K562 (cell line): ENCODE measurements around the gene SLC13A1. TPM values are rescaled to one million over a fixed set of nuclear protein-coding genes. Genes with fewer than 3 reads are reported as not detected.

Experiments
- ATAC-seq: fragments of 200-7000 bp; cut with Tn5 transposase; 3 replicates; pipeline ENCODE4 v1.9.1; 2020; ENCODE audit warnings: moderate library complexity
- BruUV-seq: library from RNA; stranded (reverse); fragments of 400-500 nt; replicated peaks from 2 replicates; lab custom pipeline; 2021; lab: Mats Ljungman, UMichigan
- CTCF ChIA-PET: fragments of 300-600 bp; formaldehyde crosslinking; extraction: SDS; loops from one replicate; lab custom pipeline; 2021; ENCODE audit warnings: low intra/inter-chr PET ratio; lab: Yijun Ruan, JAX
- POLR2A ChIA-PET: fragments of 300-600, 350-650 bp; sonication (Branson Sonifier 250); formaldehyde crosslinking; extraction: SDS; loops from one replicate; lab custom pipeline; 2021; ENCODE audit warnings: antibody characterized with exemption, inconsistent platforms; lab: Yijun Ruan, JAX
- DNase-seq, 4 experiments: peaks; one replicate each; pipeline versions ENCODE4 v3.0.0 to v3.0.0-alpha.2; 2011 to 2018; ENCODE audit warnings: low spot score in 3 of 4, mixed read lengths in 3 of 4; ENCODE audit errors: extremely low read depth in 1 of 4
- FAIRE-seq: peaks from 2 replicates; lab custom pipeline; 2011; peaks lifted over from hg19 to GRCh38; lab: Jason Lieb, UNC
- H2AFZ ChIP-seq: 2 replicates; pipeline ENCODE4 v1.6.0; 2011; ENCODE audit warnings: low read depth, low read length, control low read depth, inconsistent platforms
- H3K27ac ChIP-seq: fragments of 200-600 bp; 3 replicates; pipeline ENCODE4 v1.8.0; 2011; ENCODE audit warnings: low read depth, mild to moderate bottlenecking, control low read depth, inconsistent platforms, low read length, moderate library complexity, mixed read lengths; ENCODE audit errors: extremely low read depth
- H3K27me3 ChIP-seq, 2 experiments: fragments of 300-600 bp in 1 of 2; 2 replicates in 1 of 2; 3 replicates in 1 of 2; pipeline versions ENCODE4 v1.6.0 to v1.8.0; 2011; ENCODE audit warnings: inconsistent platforms in 2 of 2, low read length in 2 of 2, mild to moderate bottlenecking in 1 of 2, mixed read lengths in 1 of 2, moderate library complexity in 1 of 2; ENCODE audit not compliant: control insufficient read depth in 2 of 2, insufficient read depth in 2 of 2
- H3K36me3 ChIP-seq: fragments of 300-600 bp; 3 replicates; pipeline ENCODE4 v1.8.0; 2011; ENCODE audit warnings: mild to moderate bottlenecking, low read length, inconsistent platforms; ENCODE audit not compliant: control insufficient read depth, insufficient read depth
- H3K4me1 ChIP-seq, 2 experiments: fragments of 200-600 bp in 1 of 2; replicated peaks in 1 of 2; 2 replicates in 1 of 2; 3 replicates in 1 of 2; pipeline versions ENCODE4 v1.5.1 to v1.8.0; 2011; ENCODE audit warnings: inconsistent platforms in 2 of 2, low read length in 2 of 2, mild to moderate bottlenecking in 1 of 2, mixed read lengths in 1 of 2, moderate library complexity in 1 of 2; ENCODE audit not compliant: control insufficient read depth in 2 of 2, insufficient read depth in 2 of 2
- H3K4me2 ChIP-seq: 2 replicates; pipeline ENCODE4 v1.6.1; 2011; ENCODE audit warnings: low read length, control low read depth, inconsistent platforms, mixed read lengths; ENCODE audit not compliant: insufficient read depth
- H3K4me3 ChIP-seq: fragments of 200-600 bp; sonication (generic), shearing (Covaris generic); 2 replicates; pipeline ENCODE4 v1.5.1; 2016; ENCODE audit warnings: control low read depth, inconsistent platforms
- H3K79me2 ChIP-seq: fragments of 200-600 bp; 3 replicates; pipeline ENCODE4 v1.8.0; 2011; ENCODE audit warnings: low read length, inconsistent platforms; ENCODE audit not compliant: control insufficient read depth, insufficient read depth
- H3K9ac ChIP-seq, 2 experiments: 2 replicates each; pipeline versions ENCODE4 v1.6.0 to v1.6.1; 2011; ENCODE audit warnings: low read depth in 2 of 2, low read length in 2 of 2, control low read depth in 1 of 2, inconsistent platforms in 1 of 2, mild to moderate bottlenecking in 1 of 2, mixed read lengths in 1 of 2; ENCODE audit not compliant: insufficient read depth in 1 of 2
- H3K9me1 ChIP-seq: one replicate; pipeline ENCODE4 v1.6.0; 2011; ENCODE audit warnings: inconsistent platforms, mild to moderate bottlenecking, low read length, moderate library complexity; ENCODE audit not compliant: control insufficient read depth, insufficient read depth
- H3K9me3 ChIP-seq: replicated peaks from 2 replicates; pipeline ENCODE4 v1.5.1; 2011; ENCODE audit warnings: low read depth, low read length, inconsistent platforms; ENCODE audit not compliant: control insufficient read depth, insufficient read depth
- H4K20me1 ChIP-seq: replicated peaks from 2 replicates; pipeline ENCODE4 v1.6.1; 2011; ENCODE audit warnings: low read length, inconsistent platforms, mixed read lengths; ENCODE audit not compliant: control insufficient read depth, insufficient read depth
- ATF6 ChIP-seq: sonication (generic); formaldehyde crosslinking; IDR thresholded peaks from 2 replicates; pipeline ENCODE4 v1.4.0; 2020; ENCODE audit warnings: mild to moderate bottlenecking, missing genetic modification reagents
- BCL6 ChIP-seq: fragments of 250-450 bp; sonication (Bioruptor Pico); IDR thresholded peaks from 2 replicates; pipeline ENCODE4 v1.4.0; 2020
- BCLAF1 ChIP-seq, 2 experiments: fragments of 450-650 bp in 1 of 2; IDR thresholded peaks; 2 replicates each; pipeline ENCODE4 v1.6.1; 2011 to 2017; ENCODE audit warnings: low read depth in 2 of 2, antibody characterized with exemption in 1 of 2, borderline replicate concordance in 1 of 2, low read length in 1 of 2, mild to moderate bottlenecking in 1 of 2, mixed read lengths in 1 of 2; ENCODE audit not compliant: control insufficient read depth in 1 of 2
- CBX5 ChIP-seq: IDR thresholded peaks from 2 replicates; pipeline ENCODE4 v1.6.1; 2014; ENCODE audit warnings: low read depth, borderline replicate concordance
- DPF2 ChIP-seq: fragments of 450-650 bp; IDR thresholded peaks from 2 replicates; pipeline ENCODE4 v1.6.1; 2016
- FIP1L1 ChIP-seq: fragments of 200-400 bp; formaldehyde crosslinking; IDR thresholded peaks from 2 replicates; pipeline ENCODE4 v1.6.1; 2018; ENCODE audit warnings: mild to moderate bottlenecking, low read depth, low read length; ENCODE audit not compliant: poor library complexity, severe bottlenecking
- MAFG ChIP-seq: fragments of 450-650 bp; conservative IDR thresholded peaks from 2 replicates; pipeline ENCODE4 v1.6.1; 2016; ENCODE audit warnings: missing genetic modification characterization, missing compliant biosample characterization
- MYC ChIP-seq, 2 experiments: fragments of 250-450 bp in 1 of 2; sonication (Bioruptor Pico) in 1 of 2; IDR thresholded peaks; 2 replicates each; pipeline versions ENCODE4 v1.5.1 to v1.6.1; 2012 to 2021; ENCODE audit warnings: low read depth in 2 of 2, borderline replicate concordance in 1 of 2, improper control_type of control experiment in 1 of 2, low read length in 1 of 2, mild to moderate bottlenecking in 1 of 2, moderate library complexity in 1 of 2
- NRF1 ChIP-seq, 2 experiments: fragments of 450-650 bp; IDR thresholded peaks in 1 of 2; conservative IDR thresholded peaks in 1 of 2; 2 replicates each; pipeline ENCODE4 v1.6.1; 2014; ENCODE audit warnings: mild to moderate bottlenecking in 2 of 2
- TRIM25 ChIP-seq: fragments of 450-650 bp; IDR thresholded peaks from 2 replicates; pipeline ENCODE4 v1.7.0; 2016; ENCODE audit warnings: borderline replicate concordance
- ZFP30 ChIP-seq: fragments of 250-450 bp; sonication (Bioruptor Pico); IDR thresholded peaks from 2 replicates; pipeline ENCODE4 v1.8.0; 2022; ENCODE audit warnings: moderate library complexity, mild to moderate bottlenecking, inconsistent platforms, borderline replicate concordance
- ZNF143 ChIP-seq: sonication (generic); formaldehyde crosslinking; IDR thresholded peaks from 2 replicates; pipeline ENCODE4 v1.9.0; 2022; ENCODE audit warnings: mild to moderate bottlenecking, missing genetic modification reagents
- whole genome bisulfite sequencing: fragments of 100-300 bp; shearing (Covaris generic); methylation state at CpG from one replicate; pipeline ENCODE4 v1.1.6; 2016; ENCODE audit warnings: low coverage, mixed read lengths; ENCODE audit not compliant: insufficient coverage; ENCODE audit errors: missing lambda C conversion rate; 5-methylcytosine and 5-hydroxymethylcytosine counted together
- in situ Hi-C: fragments of 300-500 bp; cut with MboI; formaldehyde crosslinking; loops from 4 replicates; pipeline ENCODE4 v1.15.0; 2018; ENCODE audit warnings: inconsistent platforms, mixed read lengths
- intact Hi-C: fragments of 100-400 bp; cut with micrococcal nuclease; formaldehyde crosslinking; loops from 2 replicates; pipeline ENCODE4 v1.14.2; 2022
- polyA plus RNA-seq, 8 experiments: library from polyadenylated mRNA; depleted of rRNA in 4 of 8; stranded (reverse) in 5 of 8; unstranded in 3 of 8; fragments of >200 nt; fragmentation: Nextera tagmentation in 2 of 8; fragmentation: Illumina TruSeq in 1 of 8; extraction: Ambion mirVana in 2 of 8; extraction: Trizol in 1 of 8; gene quantifications; 2 replicates each; pipeline versions ENCODE4 v1.2.1 to v1.2.3, GENCODE V29; 2011 to 2014; ENCODE audit warnings: inconsistent platforms in 1 of 8, missing spikeins in 1 of 8
- total RNA-seq, 7 experiments: library from RNA; depleted of rRNA in 6 of 7; stranded (reverse); fragments of >200 nt in 6 of 7; fragmentation: Illumina TruSeq in 2 of 7; extraction: Trizol in 2 of 7; gene quantifications; 2 replicates each; pipeline versions ENCODE4 v1.2.1 to v1.2.3, GENCODE V29; 2011 to 2021; ENCODE audit warnings: low replicate concordance in 1 of 7

The SLC13A1 gene
- total and polyA plus RNA-seq, 9 of the 15 experiments (the other 6 are each of a cell fraction or from before 2014, with no cell fraction given), result 0.04 TPM; not detected in 8

GRCh38 chr7:123067814-123068213, 132.0 kb downstream of the SLC13A1 start:
- Histone ChIP-seq H3K36me3 (no peaks in the 10 kb centered on the region), H3K27ac (no peak overlapping the region), H3K27me3 (no peaks in the 10 kb centered on the region), H3K4me1 (no peaks in the 10 kb centered on the region), H3K4me2 (no peak overlapping the region), H3K9me1 (no peaks in the 10 kb centered on the region), H3K9me3 (0 out of 2 replicates have a peak, but pooled peaks cover 2% of the 10 kb centered on the region), H2AFZ (no peak overlapping the region), H3K4me3 (no peak overlapping the region), H3K79me2 (no peaks in the 10 kb centered on the region), H3K9ac (no peak overlapping the region), H4K20me1 (no peaks in the 10 kb centered on the region)
- FAIRE-seq, result no peak
- intact Hi-C loops, result no loop called here
- no peak for TF ChIP-seq CBX5
- no peak for TF ChIP-seq ZFP30 (CRISPR knock-in tag)
- TF ChIP-seq MYC (IDR thresholded peaks at IDR 0.05; ENCODE audit: low read depth, low read length), result no peak
- TF ChIP-seq MYC (CRISPR knock-in tag; IDR thresholded peaks at IDR 0.05; ENCODE audit: borderline replicate concordance, low read depth), result no peak
- TF ChIP-seq MAFG (tag), result no peak
- TF ChIP-seq BCL6 (CRISPR knock-in tag), result no peak
- no peak for TF ChIP-seq ZNF143 (CRISPR knock-in tag)
- no peak for TF ChIP-seq NRF1 (conservative IDR thresholded peaks at IDR 0.05 in 1 of 2, IDR thresholded peaks at IDR 0.05 in 1 of 2)
- no peak for TF ChIP-seq FIP1L1
- no peak for TF ChIP-seq ATF6 (CRISPR knock-in tag)
- no peak for TF ChIP-seq TRIM25
- TF ChIP-seq BCLAF1 (IDR thresholded peaks at IDR 0.05; ENCODE audit: borderline replicate concordance in 1 of 2, control insufficient read depth in 1 of 2, low read depth in 2 of 2, low read length in 1 of 2), result no peak
- no peak for TF ChIP-seq DPF2
- no peak for ATAC-seq
- DNase-seq, result no peak
- 0% methylated on average over 3 of the region's 3 CpGs for WGBS
- BruUV-seq, result no TSS peak
- in situ Hi-C loops, result no loop called here
- CTCF ChIA-PET, result no interaction called here
- POLR2A ChIA-PET, result no interaction called here
